ENCODE results near the gene TAAR8.
A peak's percentile ranks its signal among the peaks of the same experiment; 100 is the strongest.

Gene TAAR8

DNA sequence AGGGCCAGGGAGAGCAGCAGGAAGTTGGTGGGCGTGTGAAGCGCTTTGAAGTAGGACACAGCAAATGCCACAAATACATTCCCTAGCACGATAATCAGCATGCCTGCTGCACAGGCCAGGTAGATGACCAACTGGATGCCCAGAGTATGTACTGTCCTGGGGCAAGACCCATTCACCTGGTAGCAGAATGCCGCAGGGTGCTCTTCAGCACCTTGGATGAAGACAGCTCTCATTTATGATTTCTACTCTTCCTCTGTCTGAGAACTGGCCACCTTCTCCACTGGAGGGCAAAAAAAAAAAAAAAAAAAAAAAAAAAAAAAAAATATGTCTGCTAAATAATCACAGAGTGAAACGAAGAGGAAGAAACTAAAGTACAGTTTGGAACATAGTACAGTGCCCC, 37.0 kb downstream of the TAAR8 start, which contains the start of gene TAAR5:
Gene TAAR5, minus strand, starts transcription at position 288 of the 400 bp plus-strand sequence. Its CDS starts 55 bp downstream, at position 233.
- Histone ChIP-seq H3K9ac (ENCODE audit: low read depth, low read length, poor library complexity) (no peak within 1 kb of the TSS), H3K4ac (ENCODE audit: low read length) (no peak within 1 kb of the TSS), H3K4me2 (ENCODE audit: insufficient read depth, low read length, poor library complexity, severe bottlenecking) (no peak within 1 kb of the TSS), H2BK120ac (ENCODE audit: low read depth, low read length) (no peak within 1 kb of the TSS), H3K4me1 (ENCODE audit: control insufficient read depth in 2 of 2, insufficient read depth in 1 of 2, low read depth in 1 of 2, low read length in 2 of 2) (no peaks in the 10 kb centered on the region), H3K36me3 (replicated peaks in 1 of 2; ENCODE audit: control insufficient read depth in 2 of 2, insufficient read depth in 2 of 2, low read length in 2 of 2) (no peaks in the 10 kb centered on the region), H3K27me3 (ENCODE audit: control insufficient read depth in 3 of 3, insufficient read depth in 3 of 3, low read depth in 1 of 3, low read length in 3 of 3) (no peaks in the 10 kb centered on the region), H4K91ac (ENCODE audit: low read depth, low read length, poor library complexity) (no peak within 1 kb of the TSS), H3K18ac (ENCODE audit: low read length) (no peak within 1 kb of the TSS), H4K8ac (ENCODE audit: low read depth, low read length) (no peak within 1 kb of the TSS), H3K4me3 (ENCODE audit: low read length in 2 of 2) (peak within 1 kb of the TSS in 1 of 2 donors; percentile 18), H3K79me1 (ENCODE audit: low read depth, low read length) (no peaks in the 10 kb centered on the region), H3K9me3 (replicated peaks in 1 of 2; ENCODE audit: control insufficient read depth in 2 of 2, insufficient read depth in 1 of 2, low read depth in 1 of 2, low read length in 2 of 2) (no peaks in the 10 kb centered on the region), H2BK5ac (ENCODE audit: low read length) (no peak within 1 kb of the TSS), H2AFZ (ENCODE audit: low read length) (no peak within 1 kb of the TSS), H2BK12ac (ENCODE audit: low read length) (no peak within 1 kb of the TSS), H2BK15ac (ENCODE audit: low read length) (no peak within 1 kb of the TSS), H3K27ac (replicated peaks; ENCODE audit: low read length) (no peak within 1 kb of the TSS), H3K23ac (ENCODE audit: low read depth, low read length, poor library complexity) (no peak within 1 kb of the TSS), H3K14ac (ENCODE audit: low read length) (no peak within 1 kb of the TSS), H2AK5ac (ENCODE audit: low read depth, low read length) (no peak within 1 kb of the TSS)
- no CpG with 5 or more reads among the region's 5 CpGs for WGBS, 2 donors (ENCODE audit: extremely low coverage in 2 of 2, insufficient read length in 2 of 2, insufficient replicate concordance in 1 of 2)
- DNase-seq (ENCODE audit: low spot score) = no peak

DNA sequence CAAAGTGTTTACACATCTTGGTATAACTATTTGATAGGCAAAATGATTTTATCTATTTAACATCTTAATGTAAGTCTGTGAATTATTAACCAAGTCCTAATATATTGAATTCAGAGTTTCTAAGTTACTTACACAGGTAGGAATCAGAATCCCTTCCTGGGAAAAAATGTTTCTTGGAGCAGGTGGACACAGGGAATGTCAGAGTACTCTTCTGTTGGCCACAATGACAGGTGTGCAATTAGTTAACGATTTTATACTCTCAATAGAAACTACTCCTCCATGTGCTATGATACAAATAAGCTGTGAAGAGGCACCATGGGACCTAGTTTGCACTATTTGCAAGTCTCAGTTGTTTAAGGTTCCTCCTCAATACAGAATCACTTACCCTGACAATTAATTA, 37.9 kb downstream of the TAAR8 start:
- Histone ChIP-seq H3K4me2 (ENCODE audit: insufficient read depth, low read length, poor library complexity, severe bottlenecking) (no peak overlapping the region), H3K18ac (ENCODE audit: low read length) (no peak overlapping the region), H3K27ac (replicated peaks; ENCODE audit: low read length) (no peak overlapping the region), H2BK15ac (ENCODE audit: low read length) (no peak overlapping the region), H4K8ac (ENCODE audit: low read depth, low read length) (no peak overlapping the region), H4K91ac (ENCODE audit: low read depth, low read length, poor library complexity) (no peak overlapping the region), H3K23ac (ENCODE audit: low read depth, low read length, poor library complexity) (no peak overlapping the region), H2AFZ (ENCODE audit: low read length) (no peak overlapping the region), H2BK120ac (ENCODE audit: low read depth, low read length) (no peak overlapping the region), H3K9ac (ENCODE audit: low read depth, low read length, poor library complexity) (no peak overlapping the region), H3K4me1 (ENCODE audit: control insufficient read depth in 2 of 2, insufficient read depth in 1 of 2, low read depth in 1 of 2, low read length in 2 of 2) (no peaks in the 10 kb centered on the region), H2AK5ac (ENCODE audit: low read depth, low read length) (no peak overlapping the region), H3K4me3 (ENCODE audit: low read length in 2 of 2) (no peak overlapping the region), H3K36me3 (replicated peaks in 1 of 2; ENCODE audit: control insufficient read depth in 2 of 2, insufficient read depth in 2 of 2, low read length in 2 of 2) (no peaks in the 10 kb centered on the region), H3K9me3 (replicated peaks in 1 of 2; ENCODE audit: control insufficient read depth in 2 of 2, insufficient read depth in 1 of 2, low read depth in 1 of 2, low read length in 2 of 2) (no peaks in the 10 kb centered on the region), H3K14ac (ENCODE audit: low read length) (no peak overlapping the region), H2BK12ac (ENCODE audit: low read length) (no peak overlapping the region), H3K4ac (ENCODE audit: low read length) (no peak overlapping the region), H3K27me3 (ENCODE audit: control insufficient read depth in 3 of 3, insufficient read depth in 3 of 3, low read depth in 1 of 3, low read length in 3 of 3) (no peaks in the 10 kb centered on the region), H3K79me1 (ENCODE audit: low read depth, low read length) (no peaks in the 10 kb centered on the region), H2BK5ac (ENCODE audit: low read length) (no peak overlapping the region)
- no peak for DNase-seq (ENCODE audit: low spot score)
- WGBS, 2 donors (ENCODE audit: extremely low coverage in 2 of 2, insufficient read length in 2 of 2, insufficient replicate concordance in 1 of 2) = no CpG with 5 or more reads among the region's 1 CpG

DNA sequence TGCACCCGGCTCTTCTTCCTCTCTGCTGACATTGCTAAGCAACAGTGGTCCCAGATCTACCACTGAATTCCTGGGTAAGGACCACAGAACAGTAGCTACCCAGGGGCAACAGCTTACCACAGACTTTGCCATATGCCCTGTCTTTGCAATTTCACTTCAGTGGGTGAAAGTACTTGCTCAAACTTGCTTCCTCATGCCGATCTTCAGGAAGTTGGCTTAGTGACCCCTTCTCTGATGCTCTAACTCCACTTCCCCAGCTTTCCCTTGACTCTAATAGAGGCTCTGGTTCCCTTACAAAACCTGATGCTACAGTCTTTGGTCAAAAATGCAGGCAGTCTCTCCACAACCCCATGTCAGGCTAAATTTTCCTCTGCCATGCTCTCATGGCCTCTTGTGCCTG, 40.4 kb downstream of the TAAR8 start:
- Histone ChIP-seq H3K23ac (ENCODE audit: low read depth, low read length, poor library complexity) (no peak overlapping the region), H2BK12ac (ENCODE audit: low read length) (no peak overlapping the region), H2BK120ac (ENCODE audit: low read depth, low read length) (no peak overlapping the region), H2BK15ac (ENCODE audit: low read length) (no peak overlapping the region), H3K18ac (ENCODE audit: low read length) (no peak overlapping the region), H3K4ac (ENCODE audit: low read length) (no peak overlapping the region), H2BK5ac (ENCODE audit: low read length) (no peak overlapping the region), H3K36me3 (replicated peaks in 1 of 2; ENCODE audit: control insufficient read depth in 2 of 2, insufficient read depth in 2 of 2, low read length in 2 of 2) (no peaks in the 10 kb centered on the region), H3K4me2 (ENCODE audit: insufficient read depth, low read length, poor library complexity, severe bottlenecking) (no peak overlapping the region), H3K14ac (ENCODE audit: low read length) (no peak overlapping the region), H3K9me3 (replicated peaks in 1 of 2; ENCODE audit: control insufficient read depth in 2 of 2, insufficient read depth in 1 of 2, low read depth in 1 of 2, low read length in 2 of 2) (no peaks in the 10 kb centered on the region), H3K27me3 (ENCODE audit: control insufficient read depth in 3 of 3, insufficient read depth in 3 of 3, low read depth in 1 of 3, low read length in 3 of 3) (no peaks in the 10 kb centered on the region), H2AK5ac (ENCODE audit: low read depth, low read length) (no peak overlapping the region), H4K8ac (ENCODE audit: low read depth, low read length) (no peak overlapping the region), H3K79me1 (ENCODE audit: low read depth, low read length) (no peaks in the 10 kb centered on the region), H3K27ac (replicated peaks; ENCODE audit: low read length) (no peak overlapping the region), H3K9ac (ENCODE audit: low read depth, low read length, poor library complexity) (no peak overlapping the region), H3K4me1 (ENCODE audit: control insufficient read depth in 2 of 2, insufficient read depth in 1 of 2, low read depth in 1 of 2, low read length in 2 of 2) (no peaks in the 10 kb centered on the region), H4K91ac (ENCODE audit: low read depth, low read length, poor library complexity) (no peak overlapping the region), H3K4me3 (ENCODE audit: low read length in 2 of 2) (no peak overlapping the region), H2AFZ (ENCODE audit: low read length) (no peak overlapping the region)
- DNase-seq (ENCODE audit: low spot score) = no peak
- no CpG with 5 or more reads among the region's 2 CpGs for WGBS, 2 donors (ENCODE audit: extremely low coverage in 2 of 2, insufficient read length in 2 of 2, insufficient replicate concordance in 1 of 2)

DNA sequence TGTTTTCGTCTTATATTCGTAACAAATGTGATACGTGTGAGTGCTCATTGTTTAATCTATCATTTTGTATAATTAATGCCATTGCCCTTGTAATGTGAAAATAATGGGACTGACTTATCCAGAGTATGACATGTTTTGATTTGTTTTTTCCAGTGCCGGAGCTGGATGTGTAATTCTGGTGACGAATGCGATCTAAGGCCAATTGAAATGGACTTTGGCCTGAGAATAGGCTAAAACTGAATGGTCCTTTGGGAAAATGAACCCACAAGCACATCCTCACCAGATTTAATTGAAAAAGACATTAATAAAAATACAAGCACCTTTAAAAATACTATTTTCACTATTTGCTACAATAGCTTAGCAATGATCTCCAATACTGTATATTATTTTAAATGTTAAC, 43.7 kb downstream of the TAAR8 start:
- no peaks in the 10 kb centered on the region for H3K79me1 ChIP-seq (ENCODE audit: low read depth, low read length)
- H3K27me3 ChIP-seq (ENCODE audit: control insufficient read depth in 3 of 3, insufficient read depth in 3 of 3, low read depth in 1 of 3, low read length in 3 of 3) = no peaks in the 10 kb centered on the region
- no peak overlapping the region for H3K14ac ChIP-seq (ENCODE audit: low read length)
- H3K9me3 ChIP-seq (replicated peaks in 1 of 2; ENCODE audit: control insufficient read depth in 2 of 2, insufficient read depth in 1 of 2, low read depth in 1 of 2, low read length in 2 of 2) = no peaks in the 10 kb centered on the region
- no peak overlapping the region for H2BK5ac ChIP-seq (ENCODE audit: low read length)
- no peak overlapping the region for H4K91ac ChIP-seq (ENCODE audit: low read depth, low read length, poor library complexity)
- H2AFZ ChIP-seq (ENCODE audit: low read length) = no peak overlapping the region
- no peaks in the 10 kb centered on the region for H3K36me3 ChIP-seq (replicated peaks in 1 of 2; ENCODE audit: control insufficient read depth in 2 of 2, insufficient read depth in 2 of 2, low read length in 2 of 2)
- no peaks in the 10 kb centered on the region for H3K4me1 ChIP-seq (ENCODE audit: control insufficient read depth in 2 of 2, insufficient read depth in 1 of 2, low read depth in 1 of 2, low read length in 2 of 2)
- H3K23ac ChIP-seq (ENCODE audit: low read depth, low read length, poor library complexity) = no peak overlapping the region
- H3K4ac ChIP-seq (ENCODE audit: low read length) = no peak overlapping the region
- H2BK12ac ChIP-seq (ENCODE audit: low read length) = no peak overlapping the region
- no peak overlapping the region for H4K8ac ChIP-seq (ENCODE audit: low read depth, low read length)
- H3K27ac ChIP-seq (replicated peaks; ENCODE audit: low read length) = no peak overlapping the region
- H2AK5ac ChIP-seq (ENCODE audit: low read depth, low read length) = no peak overlapping the region
- no CpG with 5 or more reads among the region's 6 CpGs for WGBS, 2 donors (ENCODE audit: extremely low coverage in 2 of 2, insufficient read length in 2 of 2, insufficient replicate concordance in 1 of 2)
- no peak overlapping the region for H3K4me2 ChIP-seq (ENCODE audit: insufficient read depth, low read length, poor library complexity, severe bottlenecking)
- H3K9ac ChIP-seq (ENCODE audit: low read depth, low read length, poor library complexity) = no peak overlapping the region
- H2BK15ac ChIP-seq (ENCODE audit: low read length) = no peak overlapping the region
- no peak overlapping the region for H3K18ac ChIP-seq (ENCODE audit: low read length)
- H2BK120ac ChIP-seq (ENCODE audit: low read depth, low read length) = no peak overlapping the region
- no peak for DNase-seq (ENCODE audit: low spot score)
- H3K4me3 ChIP-seq (ENCODE audit: low read length in 2 of 2) = no peak overlapping the region
